B cell (primary cell): ENCODE data around the gene AIRE.

Source experiments
- CTCF ChIP-seq: fragments of 200-600 bp; IDR thresholded peaks from one replicate; pipeline ENCODE4 v1.8.0; 2022; ENCODE audit warnings: antibody characterized with exemption, mild to moderate bottlenecking
- EZH2 ChIP-seq: IDR thresholded peaks from 2 replicates; pipeline ENCODE4 v1.6.1; 2012; ENCODE audit warnings: borderline replicate concordance, low read depth, mild to moderate bottlenecking, moderate library complexity, low read length; ENCODE audit not compliant: insufficient read depth, poor library complexity, severe bottlenecking

GRCh38 chr21:44298301-44298700, 12.6 kb downstream of the AIRE start:
- TF ChIP-seq CTCF = no peak
- TF ChIP-seq EZH2 = no peak
